Measurements from ENCODE around the gene DVL2. TPM values are rescaled to one million over a fixed set of nuclear protein-coding genes. Genes with fewer than 3 reads are reported as not detected.

Gene DVL2
- total and polyA plus RNA-seq, 2 donors (not counting 3 experiments of a cell fraction or from before 2014, with no cell fraction given), result 17.2 to 55.9 TPM

DNA sequence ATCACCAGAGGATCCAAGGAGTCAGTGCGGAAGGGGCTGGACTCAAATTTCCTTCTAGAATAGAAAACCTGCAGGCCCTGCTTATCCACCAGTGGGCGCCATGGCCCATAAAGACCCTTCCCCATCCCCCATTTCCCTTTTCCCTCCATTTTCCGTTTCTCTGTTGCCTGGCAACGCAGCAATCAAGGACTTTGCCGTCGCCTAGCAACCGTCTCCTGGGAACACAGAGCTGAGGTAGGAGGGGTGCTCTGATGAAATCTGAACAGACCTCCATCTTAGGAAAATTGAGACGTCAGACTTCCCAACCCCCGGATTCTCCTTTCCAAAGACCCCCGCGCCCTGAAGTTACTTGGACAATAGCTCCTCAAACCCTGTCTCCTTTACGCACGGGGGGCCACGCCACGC is 20.4 kb downstream of the DVL2 start:
- Histone ChIP-seq H3K27ac (ENCODE audit: insufficient read depth, low read depth, low read length) (peak overlapping the region; percentile 63), H3K4me3 (replicated peaks in 1 of 3; ENCODE audit: insufficient read depth in 1 of 3, low read depth in 1 of 3, low read length in 3 of 3) (peak overlapping the region in 2 of 3 experiments; percentile 43 to 44), H3K4me1 (ENCODE audit: control insufficient read depth, extremely low read depth, insufficient read depth, low read length) (peaks cover 29% of the 10 kb centered on the region), H3K9ac (replicated peaks; ENCODE audit: extremely low read depth, insufficient read depth, low read length) (no peak overlapping the region), H3K4me2 (ENCODE audit: insufficient read depth, low read length) (peak overlapping the region; percentile 58), H3K79me2 (ENCODE audit: control insufficient read depth, insufficient read depth, low read length) (peaks cover 18% of the 10 kb centered on the region), H3K36me3 (ENCODE audit: control insufficient read depth in 2 of 2, extremely low read depth in 1 of 2, insufficient read depth in 2 of 2, low read length in 2 of 2) (no peaks in the 10 kb centered on the region), H3K9me3 (replicated peaks; ENCODE audit: control insufficient read depth, insufficient read depth, low read length) (no peaks in the 10 kb centered on the region), H4K20me1 (replicated peaks; ENCODE audit: control insufficient read depth, extremely low read depth, insufficient read depth, low read length) (no peaks in the 10 kb centered on the region), H3K27me3 (ENCODE audit: control insufficient read depth in 2 of 2, insufficient read depth in 2 of 2, low read length in 2 of 2) (no peaks in the 10 kb centered on the region), H3K9me1 (replicated peaks; ENCODE audit: control insufficient read depth, extremely low read depth, insufficient read depth, low read length) (no peaks in the 10 kb centered on the region), H2AFZ (ENCODE audit: low read depth, low read length) (no peak overlapping the region)
- dilution Hi-C loops (cut with MboI; ENCODE audit: extremely low pct_ligation_motif_present, low sequenced_read_pairs) (no loop called here), intact Hi-C loops (cut with micrococcal nuclease) (loop anchor here (1.0 to 2.0 kb wide), 3 partner anchors 9 to 93 kb away; partner anchors contain the start of genes EIF5A and ELP5)
- ChIA-PET CTCF (interaction anchor here (0.7 to 2.8 kb wide), 6 partner anchors 25 to 168 kb away, joined by 3 to 16 read pairs (median 4); partner anchors contain the start of gene PHF23), POLR2A (no interaction called here)
- FAIRE-seq (no peak), DNase-seq (ENCODE audit: low read depth, low spot score) (peak; percentile 82)
- no TSS peak for BruUV-seq (replicated peaks)
- no peak for TF ChIP-seq EZH2 (IDR thresholded peaks at IDR 0.05; ENCODE audit: borderline replicate concordance, low read depth, low read length, severe bottlenecking)
- TF ChIP-seq CTCF (IDR thresholded peaks at IDR 0.05; ENCODE audit: extremely low read depth in 1 of 2, insufficient read depth in 1 of 2, low read depth in 1 of 2, low read length in 2 of 2), result peak; percentile 62 to 75

- Histone ChIP-seq H3K79me2 (ENCODE audit: control insufficient read depth, insufficient read depth, low read length) (peaks cover 15% of the 10 kb centered on the region), H3K9me1 (replicated peaks; ENCODE audit: control insufficient read depth, extremely low read depth, insufficient read depth, low read length) (no peaks in the 10 kb centered on the region), H3K4me1 (ENCODE audit: control insufficient read depth, extremely low read depth, insufficient read depth, low read length) (peaks cover 26% of the 10 kb centered on the region), H4K20me1 (replicated peaks; ENCODE audit: control insufficient read depth, extremely low read depth, insufficient read depth, low read length) (no peaks in the 10 kb centered on the region), H3K27me3 (ENCODE audit: control insufficient read depth in 2 of 2, insufficient read depth in 2 of 2, low read length in 2 of 2) (no peaks in the 10 kb centered on the region), H3K4me2 (ENCODE audit: insufficient read depth, low read length) (no peak overlapping the region), H3K9me3 (replicated peaks; ENCODE audit: control insufficient read depth, insufficient read depth, low read length) (no peaks in the 10 kb centered on the region), H3K4me3 (replicated peaks in 1 of 3; ENCODE audit: insufficient read depth in 1 of 3, low read depth in 1 of 3, low read length in 3 of 3) (no peak overlapping the region), H3K27ac (ENCODE audit: insufficient read depth, low read depth, low read length) (no peak overlapping the region), H3K36me3 (ENCODE audit: control insufficient read depth in 2 of 2, extremely low read depth in 1 of 2, insufficient read depth in 2 of 2, low read length in 2 of 2) (peaks cover 0 to 3% of the 10 kb centered on the region in 2 experiments), H2AFZ (ENCODE audit: low read depth, low read length) (no peak overlapping the region), H3K9ac (replicated peaks; ENCODE audit: extremely low read depth, insufficient read depth, low read length) (no peak overlapping the region)
- ChIA-PET CTCF (no interaction called here), POLR2A (no interaction called here)
- DNase-seq (ENCODE audit: low read depth, low spot score) (no peak), FAIRE-seq (no peak)
- TF ChIP-seq EZH2 (IDR thresholded peaks at IDR 0.05; ENCODE audit: borderline replicate concordance, low read depth, low read length, severe bottlenecking) (no peak), FOS (IDR thresholded peaks at IDR 0.05; ENCODE audit: borderline replicate concordance, insufficient read depth, low read length) (no peak), MAX (IDR thresholded peaks at IDR 0.05; ENCODE audit: insufficient read depth, insufficient read length) (no peak), GATA2 (IDR thresholded peaks at IDR 0.05; ENCODE audit: insufficient read depth, insufficient read length, low read depth, low read length) (no peak), POLR2AphosphoS5 (IDR thresholded peaks at IDR 0.05; ENCODE audit: insufficient read depth, low read depth, low read length) (no peak), MYC (IDR thresholded peaks at IDR 0.05; ENCODE audit: low read depth, low read length) (no peak), POLR2A (IDR thresholded peaks at IDR 0.05; ENCODE audit: low read depth, low read length) (no peak), CTCF (IDR thresholded peaks at IDR 0.05; ENCODE audit: extremely low read depth in 1 of 2, insufficient read depth in 1 of 2, low read depth in 1 of 2, low read length in 2 of 2) (no peak), JUN (IDR thresholded peaks at IDR 0.05; ENCODE audit: borderline replicate concordance, insufficient read depth, insufficient read length, low read depth) (no peak)
- intact Hi-C loops (cut with micrococcal nuclease), result no loop called here
- dilution Hi-C loops (cut with MboI; ENCODE audit: extremely low pct_ligation_motif_present, low sequenced_read_pairs), result no loop called here
- no TSS peak for BruUV-seq (replicated peaks)
Observed at GRCh38 chr17:7211491-7212273, 22.6 kb downstream of the DVL2 start.

Measured in endothelial cell of umbilical vein (primary cell).